GM19351 (cell line): ENCODE results near the gene TCF12.
"Not testable (repeated sequence)": the region's sequence is repeated elsewhere in the genome, so short reads cannot be mapped to it uniquely, and the experiment has no call there.

Experiments used
- ATAC-seq: cut with Tn5 transposase; IDR thresholded peaks from one replicate; pipeline ENCODE4 v1.9.1; 2021; ENCODE audit warnings: mild to moderate bottlenecking, moderate library complexity; ENCODE audit not compliant: unreplicated experiment

The TCF12 gene

DNA sequence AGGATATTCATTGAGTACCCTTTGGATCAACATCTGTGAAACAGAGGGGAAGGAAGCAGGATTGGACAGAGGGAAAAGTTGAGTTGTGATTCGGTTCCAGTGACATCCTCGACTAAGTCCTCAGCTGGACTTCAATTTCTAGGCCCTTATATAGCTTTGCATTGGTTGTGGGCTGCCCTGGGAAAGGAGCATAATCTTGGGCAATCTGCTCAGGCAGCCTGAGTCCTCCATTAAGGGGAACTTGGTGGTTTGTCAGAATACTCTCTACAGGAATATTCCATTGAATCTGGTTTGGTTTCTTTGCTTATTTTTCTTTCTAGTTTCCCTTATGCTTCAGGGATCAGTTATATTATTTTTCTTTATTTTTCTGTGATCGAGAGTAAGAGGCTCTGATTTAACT, 94.1 kb downstream of the TCF12 start:
- no peak for ATAC-seq

DNA sequence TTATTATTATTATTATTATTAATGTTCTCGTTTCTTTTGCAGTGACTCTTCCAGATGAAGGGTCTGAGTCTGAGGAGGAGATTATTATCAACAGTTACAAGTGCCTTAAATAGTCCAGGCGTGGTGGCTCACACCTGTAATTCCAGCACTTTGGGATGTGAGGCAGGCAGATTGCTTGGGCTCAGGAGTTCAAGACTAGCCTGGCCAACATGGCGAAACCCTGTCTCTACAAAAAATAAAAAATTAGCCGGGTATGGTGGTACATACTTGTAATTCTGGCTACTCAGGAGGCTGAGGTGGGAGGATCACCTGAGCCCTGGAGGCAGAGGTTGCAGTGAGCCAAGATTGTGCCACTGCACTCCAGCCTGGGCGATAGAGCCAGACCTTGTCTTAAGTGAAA, 96.5 kb downstream of the TCF12 start:
- not testable (repeated sequence) for ATAC-seq

DNA sequence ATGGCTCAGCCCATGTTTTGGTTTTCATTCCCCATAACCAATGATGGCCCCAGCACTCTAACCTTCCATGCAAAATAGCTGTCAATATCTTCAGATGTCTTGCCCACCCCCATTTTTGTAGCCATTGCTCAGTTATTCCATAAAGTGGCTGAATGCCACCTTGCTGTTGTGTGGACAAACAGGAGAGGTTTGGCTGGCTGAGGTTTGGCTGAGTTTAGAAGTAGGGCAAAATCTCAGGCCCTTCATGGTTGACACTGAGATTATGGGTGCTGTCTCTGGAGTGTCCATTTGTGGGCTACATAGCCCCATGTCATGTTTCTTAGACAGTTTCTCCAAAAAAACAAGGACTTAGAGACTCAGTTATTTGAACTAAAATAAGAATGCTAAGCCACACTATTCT, 96.9 kb downstream of the TCF12 start:
- ATAC-seq = no peak

- ATAC-seq = no peak
These were observed 97.5 kb downstream of the TCF12 start for GRCh38 chr15:57015897-57016296.

DNA sequence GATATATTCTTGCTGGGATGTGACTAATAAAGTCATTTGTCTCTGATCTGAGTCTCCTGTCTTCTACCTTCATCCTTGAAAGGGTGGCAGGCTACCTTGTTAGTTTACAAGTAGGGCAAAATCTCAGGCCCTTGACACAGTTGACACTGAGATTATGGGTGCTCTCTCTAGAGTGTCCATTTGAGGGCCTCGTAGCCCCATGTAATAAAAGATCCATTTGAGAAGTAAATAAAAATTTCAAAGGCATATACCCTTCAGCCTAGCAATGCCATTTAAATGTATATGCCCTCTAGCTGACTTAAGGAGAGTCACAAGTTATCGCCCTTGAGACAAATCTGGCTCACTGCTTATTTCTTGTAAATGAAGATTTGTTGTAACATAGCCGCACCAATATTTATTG, 98.6 kb downstream of the TCF12 start:
- no peak for ATAC-seq

DNA sequence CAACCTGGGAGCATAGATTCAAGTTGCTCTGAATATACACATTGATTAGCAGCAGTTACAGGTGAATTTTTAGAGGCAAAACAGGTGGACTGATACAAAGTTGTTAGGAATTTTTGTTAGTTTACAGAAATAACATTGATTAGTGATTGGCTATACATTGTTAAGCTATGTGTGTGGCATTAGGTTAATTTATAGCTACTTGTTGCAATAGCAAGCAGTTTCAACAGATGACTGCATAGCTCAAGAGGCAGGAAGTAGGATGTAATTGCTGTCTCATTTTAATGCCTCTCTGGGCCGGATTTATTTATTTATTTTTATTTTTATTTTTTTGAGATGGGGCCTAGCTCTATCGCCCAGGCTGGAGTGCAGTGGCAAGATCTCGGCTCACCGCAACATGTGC, 99.7 kb downstream of the TCF12 start:
- ATAC-seq = no peak

DNA sequence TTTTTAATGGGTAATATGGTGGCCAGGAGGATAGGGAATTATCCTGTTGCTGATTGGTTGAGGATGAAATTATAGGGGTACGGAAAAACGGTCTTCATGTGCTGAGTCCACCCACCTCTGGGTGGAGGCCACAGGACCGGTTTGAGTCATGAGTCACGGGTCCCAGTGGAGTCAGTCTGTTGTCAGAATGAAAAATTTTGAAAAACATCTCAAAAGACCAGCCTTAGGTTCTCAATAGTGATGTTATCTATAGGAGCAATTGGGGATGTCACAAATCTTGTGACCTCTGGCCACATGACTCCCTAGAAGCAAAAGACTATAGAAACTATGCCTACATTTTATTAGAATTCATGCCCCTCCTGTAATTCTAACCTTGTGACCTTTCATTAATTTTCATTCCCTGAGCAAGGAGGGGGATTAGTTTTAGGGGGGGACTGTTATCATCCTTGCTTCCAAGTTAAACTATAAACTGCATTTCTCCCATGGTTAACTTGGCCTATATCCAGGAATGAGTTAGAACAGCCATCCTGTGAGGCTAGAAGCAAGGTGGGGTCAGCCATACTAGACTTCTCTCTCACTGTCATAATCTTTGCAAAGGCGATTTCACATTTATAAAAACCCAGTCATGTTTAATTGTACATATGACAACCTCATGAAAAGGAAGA, 101.2 kb downstream of the TCF12 start:
- ATAC-seq = no peak

DNA sequence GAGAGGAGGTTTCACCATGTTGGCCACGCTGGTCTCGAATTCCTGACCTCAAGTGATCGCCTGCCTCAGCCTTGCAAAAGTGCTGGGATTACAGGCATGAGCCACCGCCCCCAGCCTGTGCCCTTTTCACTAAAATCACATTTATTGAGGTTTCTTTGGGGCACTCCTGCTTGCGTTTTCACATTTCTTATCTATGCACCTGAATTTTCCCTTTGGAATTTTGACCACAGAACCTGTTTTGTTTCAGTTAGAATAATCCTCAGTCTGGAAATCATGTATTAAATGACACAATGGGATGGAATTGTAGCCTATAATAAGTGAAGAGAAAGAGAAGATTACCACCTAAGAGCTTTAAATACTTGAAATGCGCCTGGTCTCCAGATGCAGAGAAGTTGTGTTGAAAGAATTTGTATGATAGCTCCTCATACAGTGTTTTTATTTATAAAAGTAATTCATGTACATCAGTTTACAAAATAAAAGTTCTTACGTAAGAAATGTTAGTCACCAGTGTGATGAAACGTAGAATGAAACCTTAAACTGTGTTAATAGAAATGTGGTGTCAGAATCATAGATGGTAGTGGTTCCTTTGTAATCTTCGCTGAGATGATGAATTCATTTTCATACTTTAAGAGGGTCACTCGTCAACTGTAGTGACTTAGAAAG, 107.0 kb downstream of the TCF12 start:
- no peak for ATAC-seq

- ATAC-seq = no peak
These were observed 107.7 kb downstream of the TCF12 start for GRCh38 chr15:57026016-57026592.

- ATAC-seq = no peak
These were observed 109.2 kb downstream of the TCF12 start for GRCh38 chr15:57027596-57027995.

DNA sequence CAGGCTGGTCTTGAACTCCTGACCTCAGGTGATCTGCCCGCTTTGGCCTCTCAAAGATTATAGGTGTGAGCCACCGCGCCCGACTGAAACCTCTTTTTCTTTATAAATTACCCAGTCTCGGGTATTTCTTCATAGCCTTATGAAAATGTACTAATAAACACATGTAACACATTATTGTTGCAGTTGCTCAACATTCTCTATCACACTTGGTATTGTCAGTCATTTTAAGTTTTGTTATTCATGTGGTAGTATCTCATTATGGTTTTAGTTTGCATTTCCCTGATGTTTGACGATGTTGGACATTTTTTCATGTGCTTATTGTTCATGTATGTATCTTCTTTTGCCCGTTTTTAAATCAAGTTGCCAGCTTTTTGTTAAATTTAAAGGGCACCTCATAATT, 109.7 kb downstream of the TCF12 start:
- ATAC-seq = no peak

DNA sequence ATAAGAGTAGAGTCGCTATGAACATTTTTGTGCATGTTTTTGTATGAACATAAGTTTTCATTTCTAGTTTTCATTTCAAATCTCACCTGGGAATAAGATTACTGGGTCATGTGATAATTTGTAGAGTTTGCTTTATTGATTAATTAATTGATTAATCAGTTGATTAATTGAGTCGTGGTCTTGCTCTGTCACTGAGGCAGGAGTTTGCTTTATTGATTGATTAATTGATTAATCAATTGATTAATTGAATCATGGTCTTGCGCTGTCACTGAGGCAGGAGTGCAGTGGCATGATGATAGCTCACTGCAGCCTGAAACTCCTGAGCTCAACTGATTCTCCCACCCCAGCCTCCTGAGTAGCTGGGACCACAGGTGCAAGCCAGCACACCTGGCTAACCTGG, 111.6 kb downstream of the TCF12 start:
- ATAC-seq = no peak

GRCh38 chr15:57031082-57031481, 112.6 kb downstream of the TCF12 start:
- ATAC-seq = no peak

- no peak for ATAC-seq
These were observed 113.2 kb downstream of the TCF12 start for GRCh38 chr15:57031605-57032004.

DNA sequence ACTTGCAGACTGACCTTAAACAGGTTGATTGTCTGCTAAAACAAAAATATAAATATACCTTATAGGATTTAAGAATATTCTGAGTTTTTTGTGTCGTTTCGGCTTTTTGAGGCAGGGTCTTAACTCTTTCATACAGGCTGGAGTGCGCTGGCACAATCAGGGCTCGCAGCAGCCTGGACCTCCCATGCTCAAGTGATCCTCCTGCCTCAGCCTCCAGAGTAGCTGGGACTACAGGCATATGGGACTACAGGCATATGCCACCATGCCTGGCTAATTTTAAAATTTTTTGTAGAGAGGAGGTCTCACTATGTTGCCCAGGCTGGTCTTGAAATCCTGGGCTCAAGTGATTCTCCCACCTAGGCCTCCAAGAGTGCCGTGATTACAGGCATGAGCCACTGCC, 113.9 kb downstream of the TCF12 start:
- ATAC-seq = no peak

- ATAC-seq = no peak
These were observed 115.4 kb downstream of the TCF12 start for GRCh38 chr15:57033715-57034439.

- no peak for ATAC-seq
These were observed 116.2 kb downstream of the TCF12 start for GRCh38 chr15:57034613-57035012.

DNA sequence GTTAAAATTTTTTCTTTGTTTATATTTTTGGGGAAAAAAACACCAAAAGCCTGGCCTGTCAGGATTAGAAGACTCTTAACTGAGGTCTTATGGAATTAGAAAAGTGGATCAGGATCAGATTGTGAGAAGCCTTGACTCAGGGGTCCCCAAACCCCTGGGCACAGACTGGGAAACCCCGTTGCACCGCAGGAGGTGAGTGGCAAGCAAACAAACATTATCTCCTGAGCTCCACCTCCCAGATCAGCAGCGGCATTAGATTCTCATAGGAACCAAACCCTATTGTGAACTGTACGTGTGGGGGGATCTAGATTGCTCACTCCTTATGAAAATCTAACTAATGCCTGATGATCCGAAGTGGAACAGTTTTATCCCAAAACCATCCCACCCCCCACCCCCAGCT, 117.2 kb downstream of the TCF12 start:
- no peak for ATAC-seq

DNA sequence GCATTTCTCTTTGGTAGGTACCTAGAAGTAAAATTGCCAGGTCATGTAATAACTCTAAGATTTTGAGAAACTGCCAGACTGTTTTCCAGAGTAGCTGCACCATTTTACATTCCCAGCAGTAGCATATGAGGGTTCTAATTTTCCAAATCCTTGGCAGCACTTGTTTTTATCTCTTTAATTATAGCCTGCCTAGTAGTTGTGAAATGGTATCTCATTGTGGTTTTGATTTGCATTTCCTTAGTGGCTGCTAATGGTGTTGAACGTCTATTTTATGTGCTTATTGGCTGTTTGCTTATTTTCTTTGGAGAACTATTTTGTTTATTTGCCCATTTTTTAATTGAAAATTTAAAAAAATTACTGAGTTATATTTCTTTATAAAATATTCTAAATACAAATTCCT, 117.9 kb downstream of the TCF12 start:
- ATAC-seq = no peak

- ATAC-seq = no peak
These were observed 119.1 kb downstream of the TCF12 start for GRCh38 chr15:57037548-57037947.

- ATAC-seq = no peak
These were observed 119.6 kb downstream of the TCF12 start for GRCh38 chr15:57038040-57038439.

GRCh38 chr15:57038496-57038895, 120.1 kb downstream of the TCF12 start:
- ATAC-seq = no peak
